Measurements from ENCODE around the gene GGPS1. TPM values are rescaled to one million over a fixed set of nuclear protein-coding genes. Genes with fewer than 3 reads are reported as not detected.

The GGPS1 gene
- total RNA-seq, 1 donor from 2014 or later, result 29.8 TPM

GRCh38 chr1:235391874-235392273 lies 63.5 kb downstream of the GGPS1 start:
- H3K36me3 ChIP-seq, result no peaks in the 10 kb centered on the region
- no peak for ATAC-seq
- no peak for DNase-seq
- no peaks in the 10 kb centered on the region for H3K4me1 ChIP-seq
- no peak overlapping the region for H3K4me3 ChIP-seq
- no peaks in the 10 kb centered on the region for H3K27me3 ChIP-seq (ENCODE audit: low read depth)
- no peak overlapping the region for H3K27ac ChIP-seq
- no peaks in the 10 kb centered on the region for H3K9me3 ChIP-seq
- intact Hi-C loops (cut with DNase I), result no loop called here
- no peak for TF ChIP-seq CTCF (IDR thresholded peaks at IDR 0.05)

Other genes starting within 250 kb of the GGPS1 start
- 88.4 TPM for gene TOMM20, start 199.7 kb upstream of the GGPS1 start, total RNA-seq
- 57.3 TPM for gene RBM34, start 167.3 kb upstream of the GGPS1 start, total RNA-seq
- gene ARID4B, start 391 bp upstream of the GGPS1 start, total RNA-seq, result 39.1 TPM
- 25.3 TPM for gene TBCE, start 38.9 kb downstream of the GGPS1 start, total RNA-seq
- 15.5 TPM for gene B3GALNT2, start 175.9 kb downstream of the GGPS1 start, total RNA-seq

All from lower lobe of right lung (tissue), 2 donors.